GM13977 (cell line): ENCODE measurements around the gene TNFSF13B.

Source experiments
- DNase-seq: peaks from one replicate; pipeline ENCODE4 v3.0.0; 2012; ENCODE audit warnings: low spot score
- in situ Hi-C: fragments of 300-500 bp; cut with MboI; formaldehyde crosslinking; loops from one replicate; pipeline ENCODE4 v1.12.0; 2022; ENCODE audit warnings: low sequenced_read_pairs, low pct_unique_long_range_greater_than_20kb, mixed read lengths, inconsistent platforms; ENCODE audit not compliant: unreplicated experiment
- TF ChIP-seq, protein P1 (sequence below): IDR thresholded peaks from 2 replicates; pipeline ENCODE4 v1.5.1; 2012; ENCODE audit warnings: mild to moderate bottlenecking, control low read depth; ENCODE audit not compliant: insufficient read depth; ENCODE audit errors: extremely low read depth, missing control alignments

TNFSF13B gene

DNA sequence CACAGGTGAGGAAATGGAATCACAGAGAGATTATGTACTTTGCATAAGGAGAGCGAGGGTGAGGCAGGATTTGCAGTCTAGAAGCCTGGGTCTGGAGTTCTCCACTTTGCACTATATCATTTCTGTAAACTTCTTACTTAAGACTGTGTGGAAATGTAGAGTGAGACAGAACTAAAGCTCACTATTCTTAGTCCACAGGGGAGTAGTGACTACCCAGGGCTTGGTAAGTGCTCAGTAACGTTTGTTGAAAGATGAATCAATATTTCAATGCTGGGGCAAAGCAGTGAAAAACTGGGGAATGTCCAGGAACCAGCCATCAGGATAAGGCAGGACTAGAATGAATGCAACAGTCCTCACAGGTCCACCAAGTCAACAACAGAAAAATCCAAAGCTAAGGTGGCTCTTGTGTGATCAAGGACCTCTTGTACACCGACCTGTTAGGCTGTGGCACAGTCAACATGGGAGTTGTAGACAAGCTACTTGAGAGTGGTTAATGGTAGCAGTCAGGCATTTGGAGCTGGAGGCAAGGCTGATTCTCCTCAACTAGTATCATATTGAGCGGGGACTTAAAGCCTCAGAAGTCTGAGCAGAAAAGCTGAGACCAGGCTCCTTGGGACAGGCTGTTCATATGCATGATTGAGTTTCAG, 929 bp upstream of the TNFSF13B start:
- TF ChIP-seq, protein P1, sequence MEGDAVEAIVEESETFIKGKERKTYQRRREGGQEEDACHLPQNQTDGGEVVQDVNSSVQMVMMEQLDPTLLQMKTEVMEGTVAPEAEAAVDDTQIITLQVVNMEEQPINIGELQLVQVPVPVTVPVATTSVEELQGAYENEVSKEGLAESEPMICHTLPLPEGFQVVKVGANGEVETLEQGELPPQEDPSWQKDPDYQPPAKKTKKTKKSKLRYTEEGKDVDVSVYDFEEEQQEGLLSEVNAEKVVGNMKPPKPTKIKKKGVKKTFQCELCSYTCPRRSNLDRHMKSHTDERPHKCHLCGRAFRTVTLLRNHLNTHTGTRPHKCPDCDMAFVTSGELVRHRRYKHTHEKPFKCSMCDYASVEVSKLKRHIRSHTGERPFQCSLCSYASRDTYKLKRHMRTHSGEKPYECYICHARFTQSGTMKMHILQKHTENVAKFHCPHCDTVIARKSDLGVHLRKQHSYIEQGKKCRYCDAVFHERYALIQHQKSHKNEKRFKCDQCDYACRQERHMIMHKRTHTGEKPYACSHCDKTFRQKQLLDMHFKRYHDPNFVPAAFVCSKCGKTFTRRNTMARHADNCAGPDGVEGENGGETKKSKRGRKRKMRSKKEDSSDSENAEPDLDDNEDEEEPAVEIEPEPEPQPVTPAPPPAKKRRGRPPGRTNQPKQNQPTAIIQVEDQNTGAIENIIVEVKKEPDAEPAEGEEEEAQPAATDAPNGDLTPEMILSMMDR: no peak
- DNase-seq: no peak
- in situ Hi-C loops: no loop called here

DNA sequence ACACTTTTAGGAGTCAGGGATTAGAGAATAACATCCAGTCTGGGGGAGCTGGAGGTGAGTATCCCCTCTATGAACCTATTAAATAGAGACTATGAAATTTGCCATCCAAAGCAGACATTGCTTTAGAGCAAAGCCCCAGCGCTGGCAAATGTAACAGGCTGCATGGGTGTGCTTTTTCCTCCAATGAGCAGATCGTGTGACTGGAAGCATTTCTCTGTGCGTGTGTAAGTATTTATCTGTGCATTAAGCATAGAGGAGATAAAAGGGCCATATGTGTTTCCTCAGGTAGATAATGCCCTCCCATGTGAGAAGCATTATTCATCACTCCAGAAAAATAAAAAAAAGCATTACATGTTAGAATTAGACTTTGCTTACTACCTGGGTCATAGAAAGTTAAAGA, 924 bp downstream of the TNFSF13B start:
- in situ Hi-C loops: no loop called here
- TF ChIP-seq, protein P1: no peak
- DNase-seq: no peak

DNA sequence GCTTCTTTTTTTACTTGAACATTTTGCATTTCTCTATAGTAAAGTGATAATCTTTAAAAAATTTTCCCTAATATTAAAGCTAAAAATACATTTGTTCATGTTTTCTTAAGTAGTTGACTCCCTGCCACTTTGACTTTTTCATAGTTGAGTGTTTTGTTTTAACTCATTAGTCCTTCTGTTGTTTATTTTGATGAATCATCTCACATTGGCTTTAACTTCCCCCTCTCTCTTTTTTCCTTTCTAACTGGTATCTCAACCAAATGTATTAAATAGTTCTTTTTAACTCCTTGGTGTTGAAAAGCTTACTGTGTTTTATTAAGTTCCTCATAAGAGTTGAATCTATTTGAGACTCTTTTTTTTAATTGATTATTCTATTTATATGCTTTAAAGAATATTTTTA, 2.8 kb downstream of the TNFSF13B start:
- in situ Hi-C loops: no loop called here
- DNase-seq: no peak
- TF ChIP-seq, protein P1: no peak

- DNase-seq: no peak
- in situ Hi-C loops: no loop called here
- TF ChIP-seq, protein P1: no peak
Observed at GRCh38 chr13:108273429-108274118, 4.1 kb downstream of the TNFSF13B start.

DNA sequence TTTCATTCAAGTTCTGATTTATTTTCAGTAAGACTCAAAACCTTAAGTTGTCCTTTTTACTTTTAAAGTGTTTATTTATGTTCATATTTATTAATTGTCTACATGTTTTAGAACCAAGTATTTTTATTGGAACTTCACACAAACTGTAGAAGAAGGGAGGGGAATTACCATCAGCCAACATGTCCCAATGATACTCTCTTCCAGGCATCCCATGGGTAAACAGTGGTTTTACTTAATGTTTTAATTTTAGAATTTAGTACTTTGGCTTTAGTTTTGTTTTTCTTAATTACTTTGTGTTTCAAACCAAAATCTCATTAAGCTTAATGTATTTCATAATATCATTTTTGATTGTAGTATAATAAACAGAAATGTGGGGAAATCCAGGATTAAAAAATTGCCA, 5.2 kb downstream of the TNFSF13B start:
- in situ Hi-C loops: no loop called here
- TF ChIP-seq, protein P1: no peak
- DNase-seq: no peak

DNA sequence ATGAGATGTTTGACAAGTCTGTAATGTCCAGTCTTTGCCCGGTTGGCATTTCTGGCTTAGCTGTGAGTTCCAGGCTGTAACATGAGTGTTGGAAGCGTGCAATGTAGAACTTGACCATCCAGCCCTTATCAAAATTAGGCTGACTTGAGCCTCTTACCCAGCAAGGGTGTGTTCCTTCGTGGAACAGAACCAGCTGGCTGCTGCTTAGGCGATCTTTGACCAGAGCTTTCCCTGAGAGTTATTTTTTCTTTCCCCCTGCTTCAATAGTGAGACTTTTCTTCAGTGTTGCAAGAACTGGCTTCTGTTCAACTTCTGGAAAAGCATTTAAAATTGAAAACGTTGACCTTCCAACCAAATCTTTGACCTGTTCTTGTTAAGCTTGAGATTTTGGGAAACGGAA, 6.5 kb downstream of the TNFSF13B start:
- DNase-seq: no peak
- TF ChIP-seq, protein P1: no peak
- in situ Hi-C loops: no loop called here

DNA sequence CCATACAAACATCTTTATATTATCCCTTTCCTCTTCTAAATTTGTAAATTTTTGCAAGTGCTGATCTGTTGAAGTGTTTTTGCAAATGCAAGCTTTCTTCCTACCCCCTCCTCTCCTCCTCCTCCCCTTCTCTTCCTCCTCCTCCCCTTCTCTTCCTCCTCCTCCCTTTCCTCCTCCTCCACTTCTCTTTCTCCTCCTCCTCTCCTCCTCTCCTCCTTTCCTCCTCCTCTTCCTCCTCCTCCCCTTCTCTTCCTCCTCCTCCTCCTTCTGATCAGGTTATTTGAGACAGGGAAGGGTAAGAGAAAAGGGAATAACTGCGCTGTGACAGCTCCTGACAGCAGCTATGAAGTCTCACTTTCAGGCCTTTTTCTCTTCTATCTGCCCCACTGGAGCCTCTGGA, 8.9 kb downstream of the TNFSF13B start:
- TF ChIP-seq, protein P1: no peak
- in situ Hi-C loops: no loop called here
- no peak for DNase-seq
